ENCODE measurements around the gene ADAMTS18.

Gene ADAMTS18

DNA sequence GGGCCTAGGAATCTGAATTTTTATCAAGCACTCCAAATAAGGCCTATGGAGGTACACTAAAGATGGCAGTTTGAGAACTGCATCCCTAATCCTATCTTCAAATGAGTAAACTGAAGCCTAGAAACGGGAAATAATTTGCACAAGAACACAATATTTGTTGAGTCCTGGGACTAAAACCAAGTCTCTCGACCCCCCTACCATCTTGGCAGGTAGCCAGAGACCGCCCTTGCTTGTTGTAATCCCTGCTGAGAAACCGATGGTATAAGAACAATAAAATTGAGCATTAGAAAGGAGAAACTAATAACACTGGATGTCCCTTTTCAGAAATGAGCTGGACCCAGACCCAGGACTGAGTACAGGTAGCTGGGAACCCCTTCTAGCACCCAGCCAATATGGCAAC lies 24.4 kb downstream of the ADAMTS18 start:
- no peak overlapping the region for H3K4me3 ChIP-seq (ENCODE audit: control insufficient read depth, low read depth, low read length)
- TF ChIP-seq, protein P1, sequence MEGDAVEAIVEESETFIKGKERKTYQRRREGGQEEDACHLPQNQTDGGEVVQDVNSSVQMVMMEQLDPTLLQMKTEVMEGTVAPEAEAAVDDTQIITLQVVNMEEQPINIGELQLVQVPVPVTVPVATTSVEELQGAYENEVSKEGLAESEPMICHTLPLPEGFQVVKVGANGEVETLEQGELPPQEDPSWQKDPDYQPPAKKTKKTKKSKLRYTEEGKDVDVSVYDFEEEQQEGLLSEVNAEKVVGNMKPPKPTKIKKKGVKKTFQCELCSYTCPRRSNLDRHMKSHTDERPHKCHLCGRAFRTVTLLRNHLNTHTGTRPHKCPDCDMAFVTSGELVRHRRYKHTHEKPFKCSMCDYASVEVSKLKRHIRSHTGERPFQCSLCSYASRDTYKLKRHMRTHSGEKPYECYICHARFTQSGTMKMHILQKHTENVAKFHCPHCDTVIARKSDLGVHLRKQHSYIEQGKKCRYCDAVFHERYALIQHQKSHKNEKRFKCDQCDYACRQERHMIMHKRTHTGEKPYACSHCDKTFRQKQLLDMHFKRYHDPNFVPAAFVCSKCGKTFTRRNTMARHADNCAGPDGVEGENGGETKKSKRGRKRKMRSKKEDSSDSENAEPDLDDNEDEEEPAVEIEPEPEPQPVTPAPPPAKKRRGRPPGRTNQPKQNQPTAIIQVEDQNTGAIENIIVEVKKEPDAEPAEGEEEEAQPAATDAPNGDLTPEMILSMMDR (IDR thresholded peaks at IDR 0.05; ENCODE audit: control insufficient read depth, insufficient read depth, low read depth, low read length, missing control alignments) = no peak
- no peak for DNase-seq (ENCODE audit: low read depth)

DNA sequence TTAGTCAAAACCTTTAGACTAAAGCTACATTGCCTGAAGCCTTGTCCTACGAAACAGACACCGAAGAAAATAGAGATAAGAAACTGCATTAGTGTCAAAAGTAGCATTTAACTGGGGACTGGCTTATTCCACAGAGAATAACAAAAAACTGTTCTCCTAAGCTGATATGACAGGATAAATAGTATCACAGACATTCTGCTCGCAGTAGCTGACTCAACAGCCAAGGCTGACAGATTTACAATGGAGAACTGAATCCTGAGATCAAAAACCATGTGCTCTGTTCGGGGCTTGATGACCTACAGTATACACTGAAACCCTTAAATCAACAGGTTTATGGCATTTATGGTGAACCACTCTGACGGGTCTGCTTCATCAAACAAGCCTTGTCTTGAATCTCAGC lies 25.5 kb downstream of the ADAMTS18 start:
- TF ChIP-seq, protein P1 (IDR thresholded peaks at IDR 0.05; ENCODE audit: control insufficient read depth, insufficient read depth, low read depth, low read length, missing control alignments) = no peak
- H3K4me3 ChIP-seq (ENCODE audit: control insufficient read depth, low read depth, low read length) = no peak overlapping the region
- DNase-seq (ENCODE audit: low read depth) = no peak

DNA sequence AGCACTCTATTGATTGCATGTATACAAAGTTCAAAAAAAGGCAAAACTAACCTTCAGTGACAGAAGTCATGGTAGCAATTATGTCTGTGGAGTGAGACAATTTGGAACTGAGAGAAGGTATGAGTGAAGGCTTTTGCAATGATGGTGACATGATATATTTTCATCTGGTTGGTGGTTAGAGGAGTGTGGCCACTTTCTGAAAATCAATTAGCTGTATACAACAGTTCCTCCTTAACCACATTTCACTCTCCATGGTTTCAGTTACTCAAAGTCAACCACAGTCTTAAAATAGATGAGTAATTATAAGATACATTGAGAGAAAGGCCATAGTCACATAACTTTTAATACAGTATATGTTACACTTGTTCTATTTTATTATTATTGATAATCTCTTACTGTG lies 26.2 kb downstream of the ADAMTS18 start:
- TF ChIP-seq, protein P1 (IDR thresholded peaks at IDR 0.05; ENCODE audit: control insufficient read depth, insufficient read depth, low read depth, low read length, missing control alignments) = no peak
- H3K4me3 ChIP-seq (ENCODE audit: control insufficient read depth, low read depth, low read length) = no peak overlapping the region
- no peak for DNase-seq (ENCODE audit: low read depth)

DNA sequence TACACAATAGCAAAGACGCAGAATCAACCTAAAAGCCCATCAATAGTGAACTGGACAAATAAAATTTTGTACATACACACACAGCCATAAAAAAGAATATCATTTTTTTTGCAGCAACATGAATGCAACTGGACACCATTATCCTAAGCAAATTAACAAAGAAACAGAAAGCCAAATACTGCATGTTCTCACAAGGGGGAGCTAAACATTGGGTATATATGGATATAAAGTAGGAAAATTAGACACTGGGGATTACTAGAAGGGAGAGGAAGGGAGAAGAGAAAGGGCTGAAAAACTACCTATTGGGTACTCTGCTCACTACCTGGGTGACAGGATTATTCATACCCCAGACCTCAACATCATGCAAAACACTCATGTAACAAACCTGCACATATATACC lies 28.2 kb downstream of the ADAMTS18 start:
- no peak overlapping the region for H3K4me3 ChIP-seq (ENCODE audit: control insufficient read depth, low read depth, low read length)
- TF ChIP-seq, protein P1 (IDR thresholded peaks at IDR 0.05; ENCODE audit: control insufficient read depth, insufficient read depth, low read depth, low read length, missing control alignments) = peak; percentile 30
- no peak for DNase-seq (ENCODE audit: low read depth)

DNA sequence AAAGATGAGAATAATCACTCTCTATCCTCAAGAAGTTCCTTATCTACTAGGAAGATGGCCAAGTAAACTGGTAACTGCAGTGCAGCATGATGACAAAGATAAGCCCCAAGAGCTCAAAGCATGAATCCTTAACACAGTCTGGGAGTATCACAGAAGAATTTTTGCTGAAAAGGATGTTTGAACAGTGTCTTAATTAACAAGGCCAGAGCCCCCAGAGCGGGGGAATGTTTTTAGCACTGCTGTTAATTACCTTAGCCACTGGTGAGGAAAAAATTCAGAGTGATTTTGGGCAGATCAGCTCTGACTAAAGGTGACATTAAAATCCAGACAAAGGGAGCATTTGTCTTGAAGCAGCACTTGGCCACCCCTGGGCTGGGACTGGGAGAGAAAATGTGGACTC lies 30.1 kb downstream of the ADAMTS18 start:
- H3K4me3 ChIP-seq (ENCODE audit: control insufficient read depth, low read depth, low read length) = no peak overlapping the region
- TF ChIP-seq, protein P1 (IDR thresholded peaks at IDR 0.05; ENCODE audit: control insufficient read depth, insufficient read depth, low read depth, low read length, missing control alignments) = no peak
- no peak for DNase-seq (ENCODE audit: low read depth)

DNA sequence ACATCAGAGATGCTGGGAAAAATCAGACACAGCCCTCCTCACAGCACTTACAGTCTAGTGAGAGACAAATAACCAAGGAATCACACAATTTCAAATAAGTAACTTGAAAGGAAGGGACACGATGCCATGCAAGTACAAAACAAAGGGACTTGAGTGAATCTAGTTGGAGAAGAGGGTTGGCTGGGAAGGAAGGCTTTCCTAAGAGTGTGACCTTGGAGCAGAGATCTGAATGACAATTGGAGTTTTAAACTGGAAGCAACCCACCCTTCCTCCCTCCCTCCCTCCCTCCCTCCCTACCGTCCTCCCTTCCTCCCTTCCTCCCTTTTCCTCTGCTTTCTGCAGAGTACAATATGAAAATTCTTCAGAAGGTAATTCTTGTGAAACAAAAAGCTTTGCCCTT lies 31.1 kb downstream of the ADAMTS18 start:
- TF ChIP-seq, protein P1 (IDR thresholded peaks at IDR 0.05; ENCODE audit: control insufficient read depth, insufficient read depth, low read depth, low read length, missing control alignments) = no peak
- H3K4me3 ChIP-seq (ENCODE audit: control insufficient read depth, low read depth, low read length) = no peak overlapping the region
- no peak for DNase-seq (ENCODE audit: low read depth)

DNA sequence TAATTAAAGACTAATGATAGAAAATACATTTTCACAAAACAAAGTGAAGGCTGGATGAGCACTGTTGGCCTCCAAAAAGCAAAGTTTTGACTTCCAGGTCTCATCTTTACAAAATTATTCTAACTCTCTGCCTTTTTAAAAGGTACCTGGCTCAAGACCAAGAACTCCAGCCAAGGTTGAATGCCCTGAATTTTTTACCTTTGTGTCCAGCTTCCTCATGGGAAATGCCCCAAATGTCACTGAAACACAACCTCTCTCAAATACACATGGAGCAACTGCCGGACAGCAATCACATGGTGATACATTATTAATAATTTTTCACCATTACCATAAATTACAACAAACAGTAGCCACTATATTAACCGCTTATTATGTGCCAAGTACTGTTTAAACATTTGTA lies 32.2 kb downstream of the ADAMTS18 start:
- TF ChIP-seq, protein P1 (IDR thresholded peaks at IDR 0.05; ENCODE audit: control insufficient read depth, insufficient read depth, low read depth, low read length, missing control alignments) = no peak
- H3K4me3 ChIP-seq (ENCODE audit: control insufficient read depth, low read depth, low read length) = no peak overlapping the region
- DNase-seq (ENCODE audit: low read depth) = no peak

All from AG09309 (cell line).